WTC11 (cell line): ENCODE data around the gene MTUS2. TPM values are rescaled to one million over a fixed set of nuclear protein-coding genes. Genes with fewer than 3 reads are reported as not detected.

Source experiments
- ATAC-seq: fragments of 200-7000 bp; cut with Tn5 transposase; 2 replicates; pipeline ENCODE4 v1.10.0; 2021; ENCODE audit warnings: mild to moderate bottlenecking, moderate library complexity
- CTCF ChIA-PET: fragments of 300-600 bp; sonication (Branson Sonifier 250); formaldehyde crosslinking; loops from one replicate; lab custom pipeline; 2021; ENCODE audit warnings: antibody characterized with exemption; lab: Charles Lee
- POLR2A ChIA-PET: fragments of 350-600 bp; sonication (Branson Sonifier 250); formaldehyde crosslinking; loops from one replicate; lab custom pipeline; 2021; ENCODE audit warnings: antibody characterized with exemption; lab: Charles Lee
- DNase-seq: peaks from one replicate; pipeline ENCODE4 v3.0.0; 2021; ENCODE audit warnings: low spot score
- H3K27ac Mint-ChIP-seq: 2 replicates; pipeline ENCODE4 v1.8.0; 2021; ENCODE audit warnings: mixed read lengths
- H3K27me3 Mint-ChIP-seq: 2 replicates; pipeline ENCODE4 v1.8.0; 2021; ENCODE audit warnings: low read depth, mild to moderate bottlenecking, moderate library complexity, mixed read lengths
- H3K36me3 Mint-ChIP-seq: 2 replicates; pipeline ENCODE4 v1.8.0; 2021; ENCODE audit warnings: mixed read lengths
- H3K4me1 Mint-ChIP-seq: 2 replicates; pipeline ENCODE4 v1.8.0; 2022; ENCODE audit warnings: mixed read lengths
- H3K4me3 Mint-ChIP-seq: 2 replicates; pipeline ENCODE4 v1.8.0; 2021; ENCODE audit warnings: mild to moderate bottlenecking, moderate library complexity, mixed read lengths
- H3K9me3 Mint-ChIP-seq: 2 replicates; pipeline ENCODE4 v1.8.0; 2021; ENCODE audit warnings: mixed read lengths
- CREB1 ChIP-seq: sonication (generic); formaldehyde crosslinking; IDR thresholded peaks from 2 replicates; pipeline ENCODE4 v1.8.0; 2023; ENCODE audit warnings: mild to moderate bottlenecking, missing genetic modification reagents
- GRHL2 ChIP-seq: fragments of 250-450 bp; sonication (Bioruptor Pico); IDR thresholded peaks from 2 replicates; pipeline ENCODE4 v1.8.0; 2022; ENCODE audit warnings: mild to moderate bottlenecking, moderate library complexity; ENCODE audit not compliant: insufficient replicate concordance, severe bottlenecking
- HMGXB4 ChIP-seq: sonication (generic); formaldehyde crosslinking; IDR thresholded peaks from 2 replicates; pipeline ENCODE4 v1.8.1; 2023; ENCODE audit warnings: mild to moderate bottlenecking, moderate library complexity, missing genetic modification reagents
- NR1H2 ChIP-seq: sonication (generic); formaldehyde crosslinking; IDR thresholded peaks from 2 replicates; pipeline ENCODE4 v1.9.0; 2021; ENCODE audit warnings: mild to moderate bottlenecking, moderate library complexity, missing genetic modification reagents
- NR3C1 ChIP-seq: sonication (generic); formaldehyde crosslinking; conservative IDR thresholded peaks from 2 replicates; pipeline ENCODE4 v1.8.1; 2023; ENCODE audit warnings: low read depth, mild to moderate bottlenecking, missing genetic modification reagents
- OVOL2 ChIP-seq: fragments of 250-450 bp; sonication (Bioruptor Pico); IDR thresholded peaks from 2 replicates; pipeline ENCODE4 v1.9.0; 2021; ENCODE audit warnings: mild to moderate bottlenecking, borderline replicate concordance
- SMAD3 ChIP-seq: sonication (generic); formaldehyde crosslinking; IDR thresholded peaks from 2 replicates; pipeline ENCODE4 v1.8.0; 2022; ENCODE audit warnings: missing genetic modification reagents, mild to moderate bottlenecking, borderline replicate concordance
- SOX15 ChIP-seq: fragments of 250-450 bp; sonication (Bioruptor Pico); IDR thresholded peaks from 2 replicates; pipeline ENCODE4 v1.9.0; 2021; ENCODE audit warnings: mild to moderate bottlenecking
- ZNF219 ChIP-seq: sonication (generic); formaldehyde crosslinking; IDR thresholded peaks from 2 replicates; pipeline ENCODE4 v1.8.0; 2023; ENCODE audit warnings: missing genetic modification reagents, mild to moderate bottlenecking, borderline replicate concordance
- ZNF232 ChIP-seq: sonication (generic); formaldehyde crosslinking; IDR thresholded peaks from 2 replicates; pipeline ENCODE4 v1.8.0; 2022; ENCODE audit warnings: mild to moderate bottlenecking, missing genetic modification reagents
- ZNF317 ChIP-seq: sonication (generic); formaldehyde crosslinking; IDR thresholded peaks from 2 replicates; pipeline ENCODE4 v1.8.1; 2023; ENCODE audit warnings: low read depth, mild to moderate bottlenecking, moderate library complexity, missing genetic modification reagents, borderline replicate concordance
- ZNF396 ChIP-seq: fragments of 250-450 bp; sonication (Bioruptor Pico); IDR thresholded peaks from 2 replicates; pipeline ENCODE4 v1.8.0; 2021; ENCODE audit warnings: mild to moderate bottlenecking, moderate library complexity, borderline replicate concordance
- total RNA-seq: library from RNA; stranded (reverse); gene quantifications from 3 replicates; pipeline ENCODE4 v1.2.3, GENCODE V29; 2021
- TF ChIP-seq, protein P1 (sequence below): sonication (generic); formaldehyde crosslinking; IDR thresholded peaks from 2 replicates; pipeline ENCODE4 v1.8.1; 2023; ENCODE audit warnings: mild to moderate bottlenecking, missing genetic modification reagents, moderate library complexity
- TF ChIP-seq, protein P2 (sequence below): sonication (generic); formaldehyde crosslinking; IDR thresholded peaks from 2 replicates; pipeline ENCODE4 v1.8.0; 2023; ENCODE audit warnings: missing genetic modification reagents
- TF ChIP-seq, protein P3 (sequence below): sonication (generic); formaldehyde crosslinking; IDR thresholded peaks from 2 replicates; pipeline ENCODE4 v1.8.1; 2022; ENCODE audit warnings: missing genetic modification reagents, borderline replicate concordance

The MTUS2 gene
- total RNA-seq, 1 experiment from 2014 or later: 0.22 TPM

- no peak for TF ChIP-seq HMGXB4
- no peak for TF ChIP-seq ZNF219 (CRISPR knock-in tag)
- TF ChIP-seq NR3C1 (CRISPR knock-in tag): no peak
- TF ChIP-seq OVOL2 (CRISPR knock-in tag): no peak
Observed at GRCh38 chr13:28866932-28867331, 46.8 kb downstream of the MTUS2 start (continued).

DNA sequence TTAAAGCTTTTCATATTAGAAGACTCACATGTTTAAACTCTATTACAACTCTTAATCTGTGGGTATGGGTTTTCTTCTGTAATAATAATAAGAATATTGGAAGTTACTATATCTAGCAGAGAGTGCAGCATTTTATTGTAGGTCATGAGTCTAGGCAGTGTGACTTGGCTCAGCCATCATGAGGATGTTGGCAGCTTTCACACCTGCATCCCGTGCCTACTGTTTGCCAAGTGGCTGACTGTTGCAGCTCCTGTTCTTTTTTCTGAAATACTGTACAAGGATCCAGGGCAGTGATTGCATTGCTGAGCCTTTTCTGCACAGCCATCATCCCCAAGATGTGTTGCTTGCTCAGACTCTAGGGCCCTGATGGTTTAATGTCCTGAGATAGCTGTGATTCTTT, 47.4 kb downstream of the MTUS2 start:
- Mint-ChIP-seq H3K9me3 (peaks cover 20% of the 10 kb centered on the region), H3K36me3 (peaks cover 10% of the 10 kb centered on the region), H3K27me3 (peaks cover 9% of the 10 kb centered on the region), H3K4me1 (peaks cover 4% of the 10 kb centered on the region; the same call in 1 of the 2 replicates), H3K27ac (no peak overlapping the region), H3K4me3 (no peak overlapping the region)
- ChIA-PET POLR2A (no interaction called here), CTCF (no interaction called here)
- DNase-seq (no peak), ATAC-seq (no peak)
- TF ChIP-seq SOX15 (CRISPR knock-in tag) (no peak), ZNF396 (CRISPR knock-in tag) (no peak), CREB1 (CRISPR knock-in tag) (no peak), GRHL2 (CRISPR knock-in tag) (no peak), NR1H2 (CRISPR knock-in tag) (no peak), SMAD3 (CRISPR knock-in tag) (no peak), ZNF232 (no peak), NR3C1 (CRISPR knock-in tag) (no peak)
- TF ChIP-seq, protein P1, sequence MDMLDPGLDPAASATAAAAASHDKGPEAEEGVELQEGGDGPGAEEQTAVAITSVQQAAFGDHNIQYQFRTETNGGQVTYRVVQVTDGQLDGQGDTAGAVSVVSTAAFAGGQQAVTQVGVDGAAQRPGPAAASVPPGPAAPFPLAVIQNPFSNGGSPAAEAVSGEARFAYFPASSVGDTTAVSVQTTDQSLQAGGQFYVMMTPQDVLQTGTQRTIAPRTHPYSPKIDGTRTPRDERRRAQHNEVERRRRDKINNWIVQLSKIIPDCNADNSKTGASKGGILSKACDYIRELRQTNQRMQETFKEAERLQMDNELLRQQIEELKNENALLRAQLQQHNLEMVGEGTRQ (CRISPR knock-in tag): no peak
- TF ChIP-seq, protein P2, sequence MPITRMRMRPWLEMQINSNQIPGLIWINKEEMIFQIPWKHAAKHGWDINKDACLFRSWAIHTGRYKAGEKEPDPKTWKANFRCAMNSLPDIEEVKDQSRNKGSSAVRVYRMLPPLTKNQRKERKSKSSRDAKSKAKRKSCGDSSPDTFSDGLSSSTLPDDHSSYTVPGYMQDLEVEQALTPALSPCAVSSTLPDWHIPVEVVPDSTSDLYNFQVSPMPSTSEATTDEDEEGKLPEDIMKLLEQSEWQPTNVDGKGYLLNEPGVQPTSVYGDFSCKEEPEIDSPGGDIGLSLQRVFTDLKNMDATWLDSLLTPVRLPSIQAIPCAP (CRISPR knock-in tag): no peak

DNA sequence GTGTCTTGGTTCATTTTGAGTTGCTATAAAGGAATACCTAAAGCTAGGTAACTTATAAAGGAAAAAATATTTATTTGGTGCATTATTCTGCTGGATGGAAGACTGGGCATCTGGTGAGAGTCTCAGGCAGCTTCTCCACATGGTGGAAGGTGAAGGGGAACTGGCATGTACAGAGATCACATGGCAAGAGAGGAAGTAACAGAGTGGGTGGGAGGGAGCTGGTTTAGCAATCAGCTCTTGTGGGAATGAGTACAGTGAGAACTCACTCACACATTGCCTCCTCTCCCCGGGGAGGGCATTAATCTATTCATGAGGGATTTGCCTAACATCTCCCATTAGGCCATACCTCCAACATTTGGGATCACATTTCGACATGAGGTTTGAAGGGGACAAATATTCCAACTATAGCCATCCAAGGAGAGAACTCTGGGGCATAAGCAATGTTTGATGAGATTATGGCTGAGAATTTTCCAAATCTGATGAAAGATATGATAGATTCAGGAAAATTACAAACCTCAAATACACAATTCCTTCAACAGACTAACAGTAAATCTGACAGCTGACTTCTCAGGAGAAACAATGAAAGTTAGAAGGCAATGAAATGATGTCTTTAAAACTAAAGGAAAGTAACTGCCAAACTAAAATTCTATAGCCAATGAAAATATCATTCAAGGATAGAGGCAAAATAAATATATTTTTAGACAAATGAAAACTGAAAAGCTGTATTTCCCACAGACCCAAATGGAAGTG, 52.5 kb downstream of the MTUS2 start:
- peak; percentile 96 for TF ChIP-seq ZNF317 (CRISPR knock-in tag)
- TF ChIP-seq, protein P3, sequence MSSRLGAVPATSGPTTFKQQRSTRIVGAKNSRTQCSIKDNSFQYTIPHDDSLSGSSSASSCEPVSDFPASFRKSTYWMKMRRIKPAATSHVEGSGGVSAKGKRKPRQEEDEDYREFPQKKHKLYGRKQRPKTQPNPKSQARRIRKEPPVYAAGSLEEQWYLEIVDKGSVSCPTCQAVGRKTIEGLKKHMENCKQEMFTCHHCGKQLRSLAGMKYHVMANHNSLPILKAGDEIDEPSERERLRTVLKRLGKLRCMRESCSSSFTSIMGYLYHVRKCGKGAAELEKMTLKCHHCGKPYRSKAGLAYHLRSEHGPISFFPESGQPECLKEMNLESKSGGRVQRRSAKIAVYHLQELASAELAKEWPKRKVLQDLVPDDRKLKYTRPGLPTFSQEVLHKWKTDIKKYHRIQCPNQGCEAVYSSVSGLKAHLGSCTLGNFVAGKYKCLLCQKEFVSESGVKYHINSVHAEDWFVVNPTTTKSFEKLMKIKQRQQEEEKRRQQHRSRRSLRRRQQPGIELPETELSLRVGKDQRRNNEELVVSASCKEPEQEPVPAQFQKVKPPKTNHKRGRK (CRISPR knock-in tag): no peak
- TF ChIP-seq, all 79 proteins: peak for 1
- DNase-seq (no peak), ATAC-seq (no peak)
- Mint-ChIP-seq H3K4me1 (no peaks in the 10 kb centered on the region), H3K27me3 (peaks cover 11% of the 10 kb centered on the region), H3K4me3 (no peak overlapping the region), H3K36me3 (peaks cover 19% of the 10 kb centered on the region), H3K9me3 (peaks cover 46% of the 10 kb centered on the region), H3K27ac (no peak overlapping the region)
- ChIA-PET CTCF (interaction anchor here (1.2 kb wide), 1 partner anchor 53 kb away, joined by 3 read pairs; the partner anchor contains the start of gene MTUS2), POLR2A (no interaction called here)
